Psoas muscle (tissue), 8 donors: Measurements from ENCODE around the gene TRIM8. TPM values are rescaled to one million over a fixed set of nuclear protein-coding genes. Genes with fewer than 3 reads are reported as not detected.
A peak's percentile ranks its signal among the peaks of the same experiment; 100 is the strongest.

Experiments
- ATAC-seq, 4 donors: fragments of 200-7000 bp; cut with Tn5 transposase; one replicate each; pipeline ENCODE4 v1.9.1; 2020; ENCODE audit warnings: moderate library complexity in 3 of 4, mild to moderate bottlenecking in 2 of 4
- DNase-seq, 2 donors: peaks; one replicate each; pipeline ENCODE4 v3.0.0-alpha.2; 2020
- H3K27ac ChIP-seq: fragments of 200-600 bp; one replicate; pipeline ENCODE4 v1.8.0; 2022
- H3K27me3 ChIP-seq, 3 donors: fragments of 200-600 bp in 1 of 3; one replicate each; pipeline versions ENCODE4 v1.6.1 to v1.8.0; 2013 to 2022; ENCODE audit warnings: low read length in 2 of 3, mild to moderate bottlenecking in 2 of 3, moderate library complexity in 1 of 3; ENCODE audit not compliant: insufficient read depth in 3 of 3
- H3K36me3 ChIP-seq, 2 donors: fragments of 200-600 bp in 1 of 2; one replicate each; pipeline versions ENCODE4 v1.6.1 to v1.8.0; 2013 to 2022; ENCODE audit warnings: low read depth in 1 of 2, mild to moderate bottlenecking in 1 of 2, moderate library complexity in 1 of 2; ENCODE audit not compliant: insufficient read depth in 1 of 2
- H3K4me1 ChIP-seq: fragments of 200-600 bp; one replicate; pipeline ENCODE4 v1.8.0; 2022
- H3K4me3 ChIP-seq: fragments of 200-600 bp; one replicate; pipeline ENCODE4 v1.8.0; 2022; ENCODE audit warnings: mild to moderate bottlenecking
- H3K9me3 ChIP-seq: fragments of 200-600 bp; one replicate; pipeline ENCODE4 v1.8.0; 2022
- WGBS, 3 donors: extraction: QIAGEN DNeasy Blood & Tissue Kit; methylation state at CpG; one replicate each; pipeline versions ENCODE4 v1.1.6 to v1.1.7; 2013; 5-methylcytosine and 5-hydroxymethylcytosine counted together
- intact Hi-C, 2 donors: fragments of 100-400 bp; cut with DNase I; formaldehyde crosslinking; loops; one replicate each; pipeline versions ENCODE4 v1.11.0 to v1.14.2; 2022
- long read RNA-seq, 2 donors: library from polyadenylated mRNA; unstranded; transcript quantifications; one replicate each; pipeline ENCODE4 v2.0.0, GENCODE V29; 2021
- polyA plus RNA-seq, 3 donors: library from polyadenylated mRNA; stranded (reverse); fragments of 200-250 nt; gene quantifications; one replicate each; pipeline ENCODE4 v1.2.3, GENCODE V29; 2013
- total RNA-seq, 4 donors: library from RNA; stranded (reverse); fragmentation: NEBNext Ultra II Directional in 2 of 4; extraction: Animal tissue kit (Norgen Biotek cat#: 25700) in 2 of 4; gene quantifications; one replicate each; pipeline versions ENCODE4 v1.2.1 to v1.2.4, GENCODE V29; 2021 to 2023
- TF ChIP-seq, protein P1 (sequence below): fragments of 200-600 bp; IDR thresholded peaks from one replicate; pipeline ENCODE4 v1.8.0; 2022; ENCODE audit warnings: antibody characterized with exemption
- donor health status: healthy with polysubstance abuse.
- donor health status: DM: no; HTN: no; CAD: no; lungs with moderate emphysema.
- donor health status: Bipolar disorder and iron deficiency.
- donor health status: healthy.
- donor health status: DM: yes; HTN: yes; CAD: no.
- donor health status: DM: no; HTN: no; CAD: no.
- donor health status: DM: no; HTN: no; CAD: no.
- donor health status: DM: yes; HTN: yes; CAD: no.

Gene TRIM8, protein sequence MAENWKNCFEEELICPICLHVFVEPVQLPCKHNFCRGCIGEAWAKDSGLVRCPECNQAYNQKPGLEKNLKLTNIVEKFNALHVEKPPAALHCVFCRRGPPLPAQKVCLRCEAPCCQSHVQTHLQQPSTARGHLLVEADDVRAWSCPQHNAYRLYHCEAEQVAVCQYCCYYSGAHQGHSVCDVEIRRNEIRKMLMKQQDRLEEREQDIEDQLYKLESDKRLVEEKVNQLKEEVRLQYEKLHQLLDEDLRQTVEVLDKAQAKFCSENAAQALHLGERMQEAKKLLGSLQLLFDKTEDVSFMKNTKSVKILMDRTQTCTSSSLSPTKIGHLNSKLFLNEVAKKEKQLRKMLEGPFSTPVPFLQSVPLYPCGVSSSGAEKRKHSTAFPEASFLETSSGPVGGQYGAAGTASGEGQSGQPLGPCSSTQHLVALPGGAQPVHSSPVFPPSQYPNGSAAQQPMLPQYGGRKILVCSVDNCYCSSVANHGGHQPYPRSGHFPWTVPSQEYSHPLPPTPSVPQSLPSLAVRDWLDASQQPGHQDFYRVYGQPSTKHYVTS
- 100 to 1,000 TPM in 3 of 4 donors, 10 to 100 TPM in 1; 97.2 to 166 (median 111) TPM for total RNA-seq
- polyA plus RNA-seq = 10 to 100 TPM; 57.6 to 72.4 (median 72.3) TPM
- long read RNA-seq, donor 1, full-length matches to known transcripts = 55 of 100 reads
- long read RNA-seq, donor 1, partial matches to known transcripts = 1 of 100 reads
- long read RNA-seq, donor 1, other reads (novel, unspliced or antisense) = 44 of 100 reads
- long read RNA-seq, donor 2, full-length matches to known transcripts = 82 of 148 reads
- long read RNA-seq, donor 2, partial matches to known transcripts = 0 of 148 reads
- long read RNA-seq, donor 2, other reads (novel, unspliced or antisense) = 66 of 148 reads

DNA sequence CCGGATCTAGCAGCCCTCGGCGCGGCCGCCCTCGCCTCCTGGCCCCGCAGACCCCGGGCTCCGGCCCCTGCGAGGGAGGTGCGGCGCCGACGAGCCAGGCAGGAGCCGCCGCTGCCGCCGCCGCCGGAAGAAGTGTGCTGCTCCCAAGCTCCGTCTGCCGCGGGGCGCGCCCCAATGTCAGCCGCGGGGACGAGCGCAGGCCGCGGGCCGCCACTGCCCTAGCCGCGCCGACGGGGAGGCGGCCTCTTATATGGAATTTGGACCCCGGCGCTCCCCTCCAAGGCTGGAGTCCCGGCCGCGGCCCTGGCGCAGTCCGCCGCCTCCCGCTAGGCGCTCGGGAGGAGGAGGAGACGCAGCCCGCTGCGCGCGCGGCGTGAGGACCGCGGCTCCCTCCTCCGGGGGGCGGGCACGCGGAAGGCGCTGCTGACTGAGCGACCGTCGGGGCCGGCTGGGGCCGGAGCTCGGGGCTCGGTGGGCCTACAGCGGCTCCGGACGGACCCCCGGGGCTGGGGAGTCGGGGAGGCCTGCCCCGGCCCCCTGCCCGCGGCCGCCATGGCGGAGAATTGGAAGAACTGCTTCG lies at the start of gene TRIM8:
TRIM8 (plus strand) TSS at position 414 of the 580 bp plus-strand sequence; CDS start at position 553, 139 bp downstream.
- H3K4me3 ChIP-seq = peak within 1 kb of the TSS; percentile 94
- H3K27ac ChIP-seq = peak within 1 kb of the TSS; percentile 99
- peaks cover 0 to 13% of the 10 kb centered on the region in 2 donors for H3K36me3 ChIP-seq
- H3K4me1 ChIP-seq = peaks cover 35% of the 10 kb centered on the region
- no peaks in the 10 kb centered on the region for H3K27me3 ChIP-seq
- TF ChIP-seq, protein P1, sequence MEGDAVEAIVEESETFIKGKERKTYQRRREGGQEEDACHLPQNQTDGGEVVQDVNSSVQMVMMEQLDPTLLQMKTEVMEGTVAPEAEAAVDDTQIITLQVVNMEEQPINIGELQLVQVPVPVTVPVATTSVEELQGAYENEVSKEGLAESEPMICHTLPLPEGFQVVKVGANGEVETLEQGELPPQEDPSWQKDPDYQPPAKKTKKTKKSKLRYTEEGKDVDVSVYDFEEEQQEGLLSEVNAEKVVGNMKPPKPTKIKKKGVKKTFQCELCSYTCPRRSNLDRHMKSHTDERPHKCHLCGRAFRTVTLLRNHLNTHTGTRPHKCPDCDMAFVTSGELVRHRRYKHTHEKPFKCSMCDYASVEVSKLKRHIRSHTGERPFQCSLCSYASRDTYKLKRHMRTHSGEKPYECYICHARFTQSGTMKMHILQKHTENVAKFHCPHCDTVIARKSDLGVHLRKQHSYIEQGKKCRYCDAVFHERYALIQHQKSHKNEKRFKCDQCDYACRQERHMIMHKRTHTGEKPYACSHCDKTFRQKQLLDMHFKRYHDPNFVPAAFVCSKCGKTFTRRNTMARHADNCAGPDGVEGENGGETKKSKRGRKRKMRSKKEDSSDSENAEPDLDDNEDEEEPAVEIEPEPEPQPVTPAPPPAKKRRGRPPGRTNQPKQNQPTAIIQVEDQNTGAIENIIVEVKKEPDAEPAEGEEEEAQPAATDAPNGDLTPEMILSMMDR = no peak
- ATAC-seq (peak in 2 of 4 donors; percentile 7 to 8), DNase-seq (peak; percentile 65 to 77)
- WGBS, 3 donors = 0% methylated on average over 52 to 80 of the region's 80 CpGs
- intact Hi-C loops = loop anchor here (5.0 to 10.0 kb wide), 3 partner anchors 42 to 827 kb away; partner anchors contain the start of gene OGA (in 1 of the 2)
- H3K9me3 ChIP-seq = no peaks in the 10 kb centered on the region

DNA sequence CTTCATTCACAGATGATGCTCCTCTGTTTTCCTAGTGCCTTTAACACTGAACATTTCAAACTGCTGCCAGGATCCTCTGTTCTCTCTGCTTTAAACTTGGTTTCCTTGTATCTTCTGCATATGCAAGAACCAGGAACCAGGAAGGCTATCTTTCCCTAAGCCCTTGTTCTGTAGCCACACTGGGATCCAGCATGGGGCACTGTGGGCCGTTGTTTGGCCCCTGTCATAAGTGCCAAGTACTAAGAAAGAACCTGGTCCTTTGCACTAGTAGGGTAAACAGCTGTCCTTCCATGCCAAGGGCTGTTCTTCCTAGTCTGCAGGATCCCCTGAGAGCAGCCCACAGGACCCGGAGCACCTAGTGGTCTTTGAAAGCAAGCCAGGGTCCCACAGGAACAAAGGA lies 49.0 kb upstream of the TRIM8 start:
- DNase-seq = no peak

DNA sequence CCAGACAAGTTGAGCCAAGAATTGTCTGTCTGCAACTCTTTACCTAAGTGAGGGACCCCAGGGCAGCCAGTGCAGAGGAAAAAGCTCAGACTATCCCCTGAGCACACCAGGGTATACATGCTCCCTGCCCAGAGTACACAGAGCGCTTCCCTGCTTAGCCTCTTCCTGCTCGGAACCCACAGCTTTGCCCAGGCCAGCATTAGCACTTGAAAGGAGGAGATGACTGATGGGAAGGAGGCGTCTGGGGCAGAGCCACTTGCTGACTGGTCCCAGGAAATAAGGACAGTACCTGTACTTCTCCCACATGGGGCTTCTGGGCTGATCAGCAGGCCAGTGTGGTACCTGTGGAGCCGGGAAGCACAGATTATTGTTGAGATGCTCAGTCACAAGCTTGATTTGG lies 48.4 kb upstream of the TRIM8 start:
- H3K36me3 ChIP-seq = peaks cover 0 to 31% of the 10 kb centered on the region in 2 donors

More for the DNA sequence above, 49.0 kb upstream of the TRIM8 start:
- Histone ChIP-seq H3K9me3 (no peaks in the 10 kb centered on the region), H3K27me3 (no peaks in the 10 kb centered on the region), H3K27ac (peak overlapping the region; percentile 36), H3K4me3 (no peak overlapping the region), H3K4me1 (peaks cover 30% of the 10 kb centered on the region), H3K36me3 (peaks cover 0 to 31% of the 10 kb centered on the region in 2 donors)
- ATAC-seq = peak in 3 of 4 donors; percentile 33 to 35 (median 35)
- WGBS, 3 donors = 29 to 40% (median 32%) methylated on average over 2 of the region's 2 CpGs
- intact Hi-C loops = no loop called here
- TF ChIP-seq, protein P1 = no peak

DNA sequence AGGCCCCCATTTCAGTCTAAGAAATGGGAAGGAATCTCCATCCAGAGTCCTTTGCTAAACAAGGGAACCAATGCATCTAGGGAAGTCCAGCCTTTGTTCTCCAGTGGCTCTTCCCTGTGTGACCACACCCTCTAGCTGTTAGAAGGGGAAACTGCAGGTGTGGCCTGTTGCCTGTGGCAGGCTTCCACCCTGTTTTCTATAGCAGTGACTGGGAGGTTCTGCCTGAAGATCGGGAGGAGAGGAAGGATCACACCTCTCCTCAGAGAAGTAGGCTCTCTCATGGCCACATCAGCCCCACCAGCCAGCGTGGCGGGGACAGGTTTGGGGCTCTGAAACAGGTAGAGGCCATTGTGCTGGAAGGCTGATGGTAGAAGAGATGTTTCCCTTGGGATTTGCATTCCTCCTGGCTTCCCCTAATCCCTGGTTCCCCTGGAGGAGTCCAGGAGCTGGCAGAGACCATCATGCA lies 47.7 kb upstream of the TRIM8 start:
- Histone ChIP-seq H3K4me1 (peaks cover 43% of the 10 kb centered on the region), H3K36me3 (peaks cover 0 to 31% of the 10 kb centered on the region in 2 donors), H3K27me3 (no peaks in the 10 kb centered on the region), H3K4me3 (no peak overlapping the region), H3K27ac (peak overlapping the region; percentile 39), H3K9me3 (no peaks in the 10 kb centered on the region)
- peak; percentile 74 to 86 (median 80) for ATAC-seq
- TF ChIP-seq, protein P1 = peak; percentile 81
- 48 to 60% (median 54%) methylated on average over 3 of the region's 3 CpGs for WGBS, 3 donors
- intact Hi-C loops = no loop called here
- no peak for DNase-seq

More for the DNA sequence above, 48.4 kb upstream of the TRIM8 start:
- TF ChIP-seq, protein P1 = no peak
- peaks cover 37% of the 10 kb centered on the region for H3K4me1 ChIP-seq
- peak overlapping the region; percentile 36 for H3K27ac ChIP-seq
- DNase-seq (no peak), ATAC-seq (no peak)
- WGBS, 3 donors = 93 to 97% (median 93%) methylated on average over 4 of the region's 4 CpGs
- intact Hi-C loops = no loop called here
- no peaks in the 10 kb centered on the region for H3K27me3 ChIP-seq
- H3K4me3 ChIP-seq = no peak overlapping the region
- H3K9me3 ChIP-seq = no peaks in the 10 kb centered on the region
